HEK293 (cell line): Measurements from ENCODE around the gene SH3BP5.

Source experiments
- CTCF ChIA-PET: fragments of 350-600 bp; formaldehyde crosslinking; extraction: SDS; loops from one replicate; lab custom pipeline; 2021; ENCODE audit warnings: antibody characterized with exemption; lab: Yijun Ruan, JAX
- POLR2A ChIA-PET: fragments of 300-600 bp; formaldehyde crosslinking; extraction: SDS; loops from one replicate; lab custom pipeline; 2020; ENCODE audit warnings: antibody characterized with exemption, inconsistent platforms; lab: Yijun Ruan, JAX
- H3K27ac ChIP-seq: fragments of 200-500 bp; sonication (Bioruptor generic); 2 replicates; pipeline ENCODE4 v1.5.1; 2014; ENCODE audit warnings: low read depth, low read length, control low read depth, inconsistent platforms; ENCODE audit errors: extremely low read depth
- H3K36me3 ChIP-seq, 2 experiments: fragments of 200-500 bp in 1 of 2; sonication (Bioruptor generic) in 1 of 2; 1 replicate in 1 of 2; 2 replicates in 1 of 2; pipeline ENCODE4 v1.5.1; 2014 to 2017; ENCODE audit warnings: inconsistent platforms in 2 of 2, low read length in 2 of 2; ENCODE audit not compliant: control insufficient read depth in 2 of 2, insufficient read depth in 1 of 2
- H3K4me1 ChIP-seq: fragments of 200-500 bp; sonication (Bioruptor generic); 2 replicates; pipeline ENCODE4 v1.5.1; 2014; ENCODE audit warnings: mild to moderate bottlenecking, low read length, inconsistent platforms; ENCODE audit not compliant: control insufficient read depth, insufficient read depth
- H3K4me3 ChIP-seq: 2 replicates; pipeline ENCODE4 v1.5.1; 2011; ENCODE audit warnings: low read depth, mild to moderate bottlenecking, control low read depth, low read length, moderate library complexity
- H3K9me3 ChIP-seq: fragments of 200-500 bp; sonication (Bioruptor generic); 2 replicates; pipeline ENCODE4 v1.5.1; 2014; ENCODE audit warnings: low read depth, low read length, inconsistent platforms; ENCODE audit not compliant: control insufficient read depth, insufficient read depth
- GFI1B ChIP-seq: fragments of 450-650 bp; formaldehyde crosslinking; IDR thresholded peaks from 2 replicates; pipeline ENCODE4 v1.5.1; 2016; ENCODE audit warnings: missing biosample characterization, missing genetic modification characterization
- HOXA7 ChIP-seq: sonication (generic); formaldehyde crosslinking; IDR thresholded peaks from 2 replicates; pipeline ENCODE4 v1.8.1; 2022; ENCODE audit warnings: missing genetic modification reagents, borderline replicate concordance
- KLF1 ChIP-seq: fragments of 450-650 bp; formaldehyde crosslinking; IDR thresholded peaks from 2 replicates; pipeline ENCODE4 v1.5.1; 2016; ENCODE audit warnings: missing biosample characterization, missing genetic modification characterization
- KLF17 ChIP-seq: fragments of 450-650 bp; formaldehyde crosslinking; IDR thresholded peaks from 2 replicates; pipeline ENCODE4 v1.5.1; 2016; ENCODE audit warnings: missing biosample characterization, missing genetic modification characterization
- MEIS1 ChIP-seq: sonication (generic); formaldehyde crosslinking; IDR thresholded peaks from 2 replicates; pipeline ENCODE4 v1.8.1; 2022; ENCODE audit warnings: missing genetic modification reagents, mild to moderate bottlenecking, borderline replicate concordance
- PRDM1 ChIP-seq: fragments of 450-650 bp; formaldehyde crosslinking; IDR thresholded peaks from 2 replicates; pipeline ENCODE4; 2016; ENCODE audit warnings: missing biosample characterization, missing genetic modification characterization
- PRDM4 ChIP-seq: fragments of 450-650 bp; formaldehyde crosslinking; IDR thresholded peaks from 2 replicates; pipeline ENCODE4 v1.5.1; 2017; ENCODE audit warnings: missing biosample characterization, missing genetic modification characterization
- PRDM6 ChIP-seq: fragments of 450-650 bp; formaldehyde crosslinking; IDR thresholded peaks from 2 replicates; pipeline ENCODE4 v1.5.1; 2017; ENCODE audit warnings: missing biosample characterization, missing genetic modification characterization
- SCRT2 ChIP-seq: fragments of 450-650 bp; formaldehyde crosslinking; IDR thresholded peaks from 2 replicates; pipeline ENCODE4 v1.5.1; 2016; ENCODE audit warnings: missing biosample characterization, missing genetic modification characterization
- YY2 ChIP-seq: fragments of 450-650 bp; formaldehyde crosslinking; IDR thresholded peaks from 2 replicates; pipeline ENCODE4 v1.5.1; 2016; ENCODE audit warnings: missing biosample characterization, missing genetic modification characterization
- ZBTB48 ChIP-seq: fragments of 450-650 bp; formaldehyde crosslinking; IDR thresholded peaks from 2 replicates; pipeline ENCODE4 v1.5.1; 2016; ENCODE audit warnings: missing biosample characterization, missing genetic modification characterization
- ZFP41 ChIP-seq: fragments of 450-650 bp; formaldehyde crosslinking; IDR thresholded peaks from 2 replicates; pipeline ENCODE4 v1.5.1; 2016; ENCODE audit warnings: missing biosample characterization, missing genetic modification characterization, borderline replicate concordance
- ZIC2 ChIP-seq: fragments of 450-650 bp; formaldehyde crosslinking; IDR thresholded peaks from 2 replicates; pipeline ENCODE4 v1.5.1; 2016; ENCODE audit warnings: missing biosample characterization, missing genetic modification characterization
- ZNF155 ChIP-seq: fragments of 450-650 bp; formaldehyde crosslinking; IDR thresholded peaks from 2 replicates; pipeline ENCODE4 v1.5.1; 2016; ENCODE audit warnings: missing biosample characterization, missing genetic modification characterization
- ZNF19 ChIP-seq: fragments of 450-650 bp; formaldehyde crosslinking; IDR thresholded peaks from 2 replicates; pipeline ENCODE4; 2016; ENCODE audit warnings: missing biosample characterization, missing genetic modification characterization, low read depth
- ZNF24 ChIP-seq: fragments of 450-650 bp; formaldehyde crosslinking; IDR thresholded peaks from 2 replicates; pipeline ENCODE4 v1.5.1; 2016; ENCODE audit warnings: missing biosample characterization, missing genetic modification characterization
- ZNF473 ChIP-seq: fragments of 450-650 bp; formaldehyde crosslinking; IDR thresholded peaks from 2 replicates; pipeline ENCODE4 v1.5.1; 2017; ENCODE audit warnings: missing biosample characterization, missing genetic modification characterization
- ZNF530 ChIP-seq: fragments of 450-650 bp; formaldehyde crosslinking; IDR thresholded peaks from 2 replicates; pipeline ENCODE4 v1.5.1; 2016; ENCODE audit warnings: low read depth, missing biosample characterization, missing genetic modification characterization
- ZNF558 ChIP-seq: fragments of 450-650 bp; formaldehyde crosslinking; IDR thresholded peaks from 2 replicates; pipeline ENCODE4 v1.5.1; 2016; ENCODE audit warnings: missing biosample characterization, missing genetic modification characterization
- ZNF585B ChIP-seq: fragments of 450-650 bp; formaldehyde crosslinking; IDR thresholded peaks from 2 replicates; pipeline ENCODE4 v1.5.1; 2016; ENCODE audit warnings: missing biosample characterization, missing genetic modification characterization
- ZNF654 ChIP-seq: fragments of 450-650 bp; formaldehyde crosslinking; IDR thresholded peaks from 2 replicates; pipeline ENCODE4 v1.5.1; 2016; ENCODE audit warnings: low read depth, missing biosample characterization, missing genetic modification characterization
- ZNF660 ChIP-seq: fragments of 450-650 bp; IDR thresholded peaks from 2 replicates; pipeline ENCODE4 v1.5.1; 2018; ENCODE audit warnings: missing biosample characterization, mild to moderate bottlenecking, missing genetic modification characterization
- ZSCAN18 ChIP-seq: fragments of 450-650 bp; formaldehyde crosslinking; IDR thresholded peaks from 2 replicates; pipeline ENCODE4 v1.5.1; 2016; ENCODE audit warnings: missing biosample characterization, missing genetic modification characterization

The SH3BP5 gene

GRCh38 chr3:15329046-15330005 lies 3.1 kb downstream of the SH3BP5 start:
- Histone ChIP-seq H3K4me3 (no peak overlapping the region), H3K9me3 (no peaks in the 10 kb centered on the region), H3K36me3 (peaks cover 0 to 4% of the 10 kb centered on the region in 2 experiments; a peak in 1 of 3 replicates), H3K27ac (peak overlapping the region; percentile 46), H3K4me1 (peaks cover 18% of the 10 kb centered on the region)
- TF ChIP-seq PRDM4 (tag by site-specific recombination), result peak; percentile 76
- 0 out of 2 replicates have a peak, but pooled peaks have one; percentile 43 for TF ChIP-seq GFI1B (tag by site-specific recombination)
- TF ChIP-seq ZNF530 (tag by site-specific recombination), result no peak
- TF ChIP-seq ZFP41 (tag by site-specific recombination), result no peak
- TF ChIP-seq ZSCAN18 (tag by site-specific recombination), result no peak
- no peak for TF ChIP-seq MEIS1
- TF ChIP-seq SCRT2 (tag by site-specific recombination), result peak; percentile 82
- TF ChIP-seq KLF17 (tag by site-specific recombination), result no peak
- TF ChIP-seq ZNF654, result no peak
- no peak for TF ChIP-seq YY2 (tag by site-specific recombination)
- peak; percentile 53; the same call in 1 of the 2 replicates for TF ChIP-seq PRDM1
- no peak for TF ChIP-seq ZNF585B
- TF ChIP-seq ZNF24, result no peak
- no peak for TF ChIP-seq ZIC2 (tag by site-specific recombination)
- TF ChIP-seq ZNF558 (tag by site-specific recombination), result no peak
- no peak for TF ChIP-seq ZNF19 (tag by site-specific recombination)
- peak; percentile 41; the same call in 1 of the 2 replicates for TF ChIP-seq PRDM6 (tag by site-specific recombination)
- TF ChIP-seq ZBTB48 (tag by site-specific recombination), result peak; percentile 75
- no peak for TF ChIP-seq HOXA7
- TF ChIP-seq KLF1 (tag by site-specific recombination), result no peak
- TF ChIP-seq ZNF155, result no peak
- TF ChIP-seq ZNF473 (tag by site-specific recombination), result no peak
- TF ChIP-seq ZNF660, result no peak
- ChIA-PET CTCF (interaction anchor here (0.7 to 4.3 kb wide), 5 partner anchors 9 to 63 kb away, joined by 3 to 41 read pairs (median 4); no protein-coding TSS in a partner anchor), POLR2A (interaction anchor here (1.0 to 1.5 kb wide), 4 partner anchors 9 to 59 kb away, joined by 3 to 5 read pairs (median 5); no protein-coding TSS in a partner anchor)
